Middle frontal gyrus (tissue), 1 donor: ENCODE results near the gene CELSR2.

Experiments used
- DNase-seq: peaks from one replicate; pipeline ENCODE4 v3.0.0-alpha.2; 2015; ENCODE audit warnings: low spot score; ENCODE audit errors: extremely low spot score

The CELSR2 gene

DNA sequence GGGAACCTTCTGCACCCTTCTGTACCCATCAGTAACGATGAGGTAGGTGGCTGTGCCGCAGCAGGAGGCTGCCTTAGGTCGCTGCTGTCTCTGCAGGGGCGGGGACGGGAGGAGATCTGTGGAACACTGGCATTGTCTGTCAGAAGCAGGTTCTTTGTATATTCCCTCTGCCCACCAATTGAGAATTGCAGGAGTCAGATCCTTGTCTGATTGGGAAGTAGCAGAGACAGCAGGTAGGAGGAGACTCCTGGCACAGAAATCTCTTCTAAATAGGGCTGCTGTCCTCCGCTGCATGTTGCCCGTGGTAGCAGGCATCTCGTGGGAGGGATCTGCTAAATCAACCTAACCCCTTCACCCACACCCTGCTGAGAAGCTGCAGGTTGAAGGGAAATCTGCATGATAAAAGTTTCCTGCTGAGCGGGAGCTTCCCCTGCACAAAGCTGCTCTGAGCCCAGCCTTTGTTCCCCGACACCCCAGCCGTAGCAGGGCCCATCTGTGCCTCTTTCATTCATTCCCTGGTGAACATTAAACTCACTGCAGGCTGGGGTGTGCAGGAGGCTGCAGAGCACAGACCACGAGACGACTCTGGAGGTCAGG, 19.7 kb upstream of the CELSR2 start:
- peak; percentile 24 for DNase-seq

DNA sequence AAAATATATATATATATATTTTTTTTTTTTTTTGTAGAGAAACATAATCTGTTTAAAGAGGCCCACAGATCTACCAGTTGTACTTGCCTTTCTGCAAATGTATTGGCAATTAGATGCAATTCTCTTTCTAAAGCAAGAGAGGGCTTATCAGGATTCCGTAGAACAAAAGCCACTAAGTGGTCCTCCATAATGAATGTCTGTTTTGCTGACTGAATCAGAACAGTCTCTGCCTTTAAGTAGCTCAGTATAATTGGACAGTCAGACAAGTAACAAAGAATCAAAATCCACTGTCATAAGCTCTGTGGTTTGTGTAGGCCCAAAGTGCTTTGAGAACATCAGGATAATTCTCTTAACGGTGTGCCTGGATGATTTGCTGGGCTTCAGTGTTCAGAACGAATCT, 18.3 kb upstream of the CELSR2 start:
- DNase-seq: no peak

DNA sequence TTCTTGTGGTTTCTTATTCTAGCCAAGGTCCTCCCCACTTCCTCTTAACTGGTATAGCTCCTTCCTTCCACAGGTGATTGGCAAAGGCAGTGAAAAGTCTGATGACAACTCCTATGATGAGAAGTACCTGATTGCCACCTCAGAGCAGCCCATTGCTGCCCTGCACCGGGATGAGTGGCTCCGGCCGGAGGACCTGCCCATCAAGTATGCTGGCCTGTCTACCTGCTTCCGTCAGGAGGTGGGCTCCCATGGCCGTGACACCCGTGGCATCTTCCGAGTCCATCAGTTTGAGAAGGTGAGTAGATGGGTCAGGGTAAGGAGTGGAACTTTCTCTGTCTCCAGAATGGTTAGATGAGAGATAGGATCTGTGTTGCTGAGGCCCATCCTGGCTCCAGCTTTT, 14.2 kb upstream of the CELSR2 start:
- DNase-seq: no peak

DNA sequence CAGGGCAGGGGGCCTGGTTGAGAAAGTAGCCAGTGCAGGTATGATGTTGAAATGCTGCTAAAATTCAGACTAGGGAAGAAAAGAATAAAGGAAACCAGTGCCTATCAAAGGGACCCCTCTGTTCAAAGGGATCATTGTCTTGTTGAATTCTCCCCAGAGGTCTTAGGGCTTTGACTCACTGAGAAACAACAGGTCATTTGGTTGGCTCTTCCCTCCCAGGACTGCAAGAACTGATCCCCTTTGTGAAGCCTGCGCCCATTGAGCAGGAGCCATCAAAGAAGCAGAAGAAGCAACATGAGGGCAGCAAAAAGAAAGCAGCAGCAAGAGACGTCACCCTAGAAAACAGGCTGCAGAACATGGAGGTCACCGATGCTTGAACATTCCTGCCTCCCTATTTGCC, 11.8 kb upstream of the CELSR2 start:
- no peak for DNase-seq

DNA sequence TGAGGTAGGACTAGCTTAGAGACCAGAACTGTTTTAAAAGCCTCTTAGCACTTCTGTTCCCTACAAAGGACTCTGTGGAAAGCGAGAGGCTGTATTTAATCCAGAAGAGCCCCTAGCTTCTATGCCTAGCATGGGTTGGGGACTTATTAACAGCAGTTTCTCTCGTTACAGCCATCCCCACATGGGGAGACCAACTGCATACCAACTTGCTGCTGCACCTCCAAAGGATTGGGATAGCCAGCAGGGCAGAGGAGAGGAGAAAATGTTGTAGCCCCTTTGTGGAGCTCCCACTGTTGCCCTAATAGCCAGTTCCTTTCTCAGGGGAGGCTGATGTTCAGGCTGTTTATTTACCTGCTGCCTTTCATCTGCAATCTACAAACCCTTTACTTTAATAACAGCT, 11.0 kb upstream of the CELSR2 start:
- DNase-seq: no peak

DNA sequence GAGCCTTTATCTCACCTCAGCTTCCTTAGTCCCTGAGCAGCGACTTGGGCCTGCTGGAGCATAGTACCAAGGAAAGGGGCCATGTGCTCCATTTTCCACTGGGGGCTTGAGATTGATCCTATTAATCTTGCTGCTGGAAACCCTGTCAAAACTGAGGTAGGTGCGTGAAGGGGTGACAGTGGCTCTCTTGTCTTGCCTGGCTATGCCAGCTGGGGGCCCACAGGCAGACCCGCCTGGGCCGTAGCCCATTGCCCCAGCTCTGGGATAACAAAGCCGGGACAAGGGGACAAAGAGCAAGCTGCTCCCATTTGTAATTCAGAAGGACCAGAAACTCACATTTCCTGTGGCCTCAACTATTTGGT, 10.3 kb upstream of the CELSR2 start:
- no peak for DNase-seq

DNA sequence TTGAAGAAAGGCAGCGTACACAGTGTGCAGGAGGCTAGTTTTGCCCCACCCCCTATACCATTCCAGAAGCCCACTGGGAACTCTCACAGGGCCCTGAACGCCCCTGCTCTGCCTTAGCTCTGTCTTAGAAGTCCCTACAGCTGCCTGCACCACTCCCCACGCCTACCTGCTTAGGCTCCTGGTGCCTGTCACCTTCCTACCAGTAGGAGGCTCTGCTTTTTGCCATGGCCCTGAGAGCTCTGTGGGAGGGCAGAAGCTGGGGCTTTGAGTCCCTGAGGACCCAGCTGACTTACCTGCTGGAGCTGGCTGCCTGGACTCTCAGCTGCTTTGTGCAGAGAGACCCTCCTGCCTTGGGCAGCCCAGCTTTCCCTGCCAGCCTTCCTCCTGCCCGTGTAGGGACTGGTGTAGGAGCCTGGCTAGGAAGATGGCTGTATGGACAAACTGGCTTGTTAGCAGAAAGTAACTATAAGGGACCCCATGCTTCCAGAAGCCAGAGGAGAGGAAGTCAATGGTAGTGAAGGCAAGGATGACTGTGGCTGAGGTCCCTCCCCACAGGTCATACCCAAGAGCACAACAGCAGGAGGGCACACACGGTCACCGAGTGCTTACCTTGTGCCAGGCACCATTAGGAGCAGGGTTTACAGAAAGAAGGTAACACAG, 9.8 kb upstream of the CELSR2 start:
- DNase-seq: no peak

DNA sequence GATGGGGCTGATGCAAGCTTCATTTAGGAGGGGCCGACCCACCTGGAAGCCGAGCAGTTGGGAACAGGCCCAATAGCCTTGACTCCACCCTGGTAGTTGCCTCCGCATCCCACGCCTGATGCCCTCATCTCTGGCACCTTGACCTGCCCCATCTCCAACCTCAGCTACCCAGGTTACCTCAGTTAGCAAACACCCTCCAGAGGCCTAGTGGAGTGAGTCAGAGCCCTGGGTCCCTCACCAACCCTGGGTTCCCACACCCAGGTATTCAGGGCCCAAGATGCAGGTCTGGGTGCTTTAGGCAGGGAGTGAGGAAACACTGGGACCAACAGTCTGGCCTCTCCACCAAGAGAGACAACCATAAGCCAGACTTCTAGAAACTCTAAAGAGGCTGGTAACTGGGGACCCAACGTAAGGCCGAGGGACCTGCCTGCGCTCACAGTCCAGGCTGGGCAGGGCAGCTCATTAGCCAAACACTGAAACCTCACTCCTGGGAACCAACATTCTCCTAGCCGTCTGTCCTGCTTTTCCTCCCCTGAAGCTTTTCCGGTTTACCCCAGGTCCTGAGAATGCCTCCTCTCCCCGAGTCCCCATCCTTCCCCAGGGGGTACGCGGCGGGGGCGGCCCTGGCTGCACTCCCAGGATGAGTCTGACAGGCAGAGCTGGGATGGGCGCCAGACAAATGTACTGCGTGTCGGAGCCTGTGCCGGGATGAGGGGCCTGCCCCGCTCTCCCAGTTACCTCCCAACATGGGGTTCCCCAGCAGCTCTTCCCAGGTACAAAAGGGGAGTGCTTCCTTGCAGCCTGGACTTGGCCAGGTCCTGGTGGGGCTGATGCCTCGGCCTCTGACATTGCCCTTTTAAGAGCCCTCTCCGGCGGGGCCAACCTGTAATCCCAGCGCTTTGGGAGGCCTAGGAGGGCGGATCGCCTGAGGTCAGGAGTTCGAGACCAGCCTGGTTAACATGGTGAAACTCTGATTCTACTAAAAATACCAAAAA, 8.9 kb upstream of the CELSR2 start:
- DNase-seq: no peak

DNA sequence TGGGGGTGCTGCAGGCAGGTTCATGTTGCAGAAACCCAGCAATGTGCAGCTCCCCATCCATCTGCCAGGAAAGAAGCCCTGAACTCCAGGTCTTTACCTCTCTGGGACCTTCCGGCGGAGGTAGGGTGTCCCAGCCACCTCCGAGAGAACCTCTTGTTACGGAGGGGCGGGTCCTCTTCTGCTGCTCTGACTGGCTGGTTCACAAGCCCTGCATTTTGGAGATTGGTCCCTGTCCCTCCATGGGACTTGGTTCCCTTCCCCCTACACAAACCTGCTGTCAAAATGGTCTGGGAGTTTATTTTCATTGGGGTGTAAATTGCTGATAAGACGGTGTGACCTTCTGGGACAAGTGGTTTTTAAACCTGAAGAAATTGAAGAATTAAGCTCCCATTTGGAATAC, 8.0 kb upstream of the CELSR2 start:
- DNase-seq: no peak

DNA sequence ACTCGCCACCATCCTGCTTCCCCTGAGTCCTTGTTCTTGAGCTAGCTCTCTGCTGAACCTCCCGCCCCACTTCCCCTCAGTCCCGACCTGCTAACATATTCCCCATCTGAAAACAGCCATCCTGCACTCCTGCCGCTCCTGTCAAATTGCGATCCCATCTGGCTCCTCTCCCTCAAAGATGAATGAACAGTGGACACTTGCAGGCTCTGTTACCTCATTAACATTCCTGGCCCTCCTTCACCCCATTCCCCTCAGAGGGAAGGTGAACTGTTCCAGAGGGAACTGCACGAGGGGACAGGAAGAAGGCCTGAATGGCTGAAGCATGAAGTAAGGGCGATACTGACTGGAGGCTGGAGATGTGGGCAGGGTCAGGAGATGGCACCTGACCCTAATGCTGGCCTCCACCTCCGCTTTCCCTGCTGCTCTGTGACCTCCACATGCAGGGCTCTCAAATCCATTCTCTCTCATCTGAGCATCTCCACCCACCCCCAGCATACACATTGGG, 7.4 kb upstream of the CELSR2 start:
- no peak for DNase-seq

DNA sequence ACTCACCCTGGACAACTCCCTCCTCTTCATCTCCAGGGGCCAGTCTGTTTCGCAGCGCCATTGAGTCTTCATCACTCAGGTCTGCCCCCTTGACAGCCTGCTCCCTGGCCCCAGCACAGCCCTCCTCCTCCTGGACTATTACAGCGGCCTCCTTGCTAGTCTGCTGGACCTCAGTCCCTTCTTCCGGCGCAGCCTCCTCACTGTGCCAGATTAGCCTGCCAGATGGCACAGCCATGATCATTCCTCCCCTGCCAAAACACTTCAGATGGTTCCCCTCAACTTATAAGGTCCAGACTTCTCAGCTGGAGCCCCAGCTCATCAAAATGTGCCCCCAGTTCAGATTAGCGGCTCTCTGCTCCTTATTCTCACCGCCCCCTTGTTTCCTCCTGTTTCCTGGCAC, 7.0 kb upstream of the CELSR2 start:
- DNase-seq: no peak

DNA sequence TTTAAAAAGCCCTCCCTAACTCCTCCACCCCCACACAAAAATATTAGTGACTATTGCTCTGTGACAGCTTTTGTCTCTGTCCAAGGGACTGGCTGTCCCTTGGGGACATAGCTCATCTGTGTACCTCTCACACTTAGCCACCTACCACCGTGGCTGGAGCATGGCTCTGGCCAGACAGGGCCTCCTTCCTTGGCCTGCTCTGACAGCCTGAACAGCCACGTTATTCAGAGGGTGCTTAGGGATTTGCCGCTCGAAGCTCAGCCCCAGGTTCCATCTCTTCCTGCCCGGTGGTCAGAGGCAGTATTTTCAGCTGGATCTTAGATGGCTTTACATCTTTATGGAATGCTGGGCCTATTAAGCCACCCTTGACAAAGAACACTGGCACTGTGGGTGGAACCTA, 6.1 kb upstream of the CELSR2 start:
- DNase-seq: no peak

DNA sequence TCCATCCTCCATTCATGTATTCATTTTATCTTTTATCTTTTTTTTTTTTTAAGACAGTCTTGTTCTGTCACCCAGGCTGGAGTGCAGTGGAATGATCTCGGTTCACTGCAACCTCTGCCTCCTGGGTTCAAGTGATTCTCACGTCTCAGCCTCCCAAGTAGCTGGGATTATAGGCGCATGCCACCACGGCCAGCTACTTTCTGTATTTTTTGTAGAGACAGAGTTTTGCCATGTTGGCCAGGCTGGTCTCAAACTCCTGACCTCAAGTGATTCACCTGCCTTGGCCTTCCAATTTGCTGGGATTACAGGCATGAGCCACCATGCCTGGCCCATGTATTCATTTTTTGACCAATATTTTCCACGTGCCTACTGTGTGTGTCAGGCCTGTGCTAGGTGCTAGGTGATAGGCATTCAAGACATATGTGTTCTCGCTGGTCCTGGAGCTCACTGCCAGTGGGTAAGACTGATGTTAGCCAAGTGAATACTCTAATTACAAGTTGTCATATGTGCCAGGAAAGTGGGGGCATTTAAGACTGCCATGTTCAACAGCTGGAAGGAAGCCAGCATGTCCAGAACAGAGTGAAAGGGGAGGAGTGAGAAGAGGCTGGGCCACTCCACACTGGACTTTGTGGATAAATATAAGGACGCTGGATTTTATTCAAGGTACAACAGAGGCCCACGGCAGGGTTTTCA, 5.3 kb upstream of the CELSR2 start:
- no peak for DNase-seq

DNA sequence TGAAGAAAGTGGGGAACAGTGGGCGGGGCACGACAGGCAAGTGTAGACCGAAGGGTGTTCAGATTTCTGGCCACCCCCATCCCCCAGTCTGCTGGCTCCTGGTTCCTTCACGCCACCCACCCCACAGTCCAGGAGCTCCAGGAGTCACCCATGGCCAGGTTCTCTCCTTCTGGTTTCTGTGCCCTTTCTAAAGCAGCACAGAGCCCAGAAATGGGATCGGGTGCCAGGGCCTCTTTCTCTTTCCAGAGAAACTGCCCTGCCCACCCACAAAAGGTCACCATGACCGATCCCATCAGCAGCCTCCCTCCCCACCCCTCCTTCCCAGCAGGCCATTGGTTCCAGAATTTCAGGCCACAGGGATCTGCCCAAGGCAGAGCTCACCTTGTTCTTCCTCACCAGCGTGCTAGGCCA, 3.2 kb upstream of the CELSR2 start:
- no peak for DNase-seq

DNA sequence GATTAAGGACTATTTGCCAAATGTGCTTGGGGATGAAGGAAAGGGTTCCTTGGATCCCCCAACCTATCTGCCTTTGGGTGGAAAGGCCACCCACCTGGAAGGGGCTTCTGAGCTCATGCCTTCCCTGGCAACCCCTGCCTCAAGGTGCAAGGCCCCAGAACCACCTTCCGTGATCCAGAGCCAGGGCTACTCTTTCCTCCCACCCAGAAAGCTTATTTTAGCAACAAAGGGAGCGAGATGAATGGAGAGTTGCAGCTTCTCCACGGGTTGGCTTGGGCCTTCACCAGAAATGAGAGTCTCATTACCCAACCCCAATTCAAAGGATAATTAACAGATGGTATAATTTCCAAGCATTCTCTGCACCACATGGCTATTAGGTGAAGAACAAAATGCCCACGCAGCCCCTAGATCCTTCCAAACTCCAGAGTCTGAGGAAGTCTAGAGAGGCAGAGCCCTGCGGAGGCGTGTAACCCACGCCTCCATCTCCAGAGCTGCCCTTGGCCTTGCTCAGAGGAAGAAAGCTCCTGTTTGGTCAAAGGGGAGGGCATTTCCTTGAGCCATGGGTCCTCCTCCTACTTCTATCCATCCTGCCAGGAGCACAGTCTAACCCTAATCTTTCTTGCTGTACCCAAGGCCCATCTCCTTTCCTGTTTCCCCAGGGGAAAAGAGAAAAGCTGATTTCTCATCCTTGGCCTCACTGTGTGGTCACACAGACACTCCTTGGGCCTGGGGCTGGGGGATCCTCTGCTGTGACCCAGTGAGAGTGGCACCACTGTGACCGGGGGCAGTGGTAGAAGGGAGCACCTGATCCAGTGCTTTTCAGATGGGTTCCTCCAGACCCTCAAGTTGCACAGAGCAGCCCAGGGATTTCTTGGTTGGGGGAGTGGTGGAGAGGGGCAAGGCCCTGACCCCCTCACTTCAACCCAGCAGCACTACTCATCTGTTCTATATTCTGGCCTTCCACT, 1.7 kb upstream of the CELSR2 start:
- no peak for DNase-seq

DNA sequence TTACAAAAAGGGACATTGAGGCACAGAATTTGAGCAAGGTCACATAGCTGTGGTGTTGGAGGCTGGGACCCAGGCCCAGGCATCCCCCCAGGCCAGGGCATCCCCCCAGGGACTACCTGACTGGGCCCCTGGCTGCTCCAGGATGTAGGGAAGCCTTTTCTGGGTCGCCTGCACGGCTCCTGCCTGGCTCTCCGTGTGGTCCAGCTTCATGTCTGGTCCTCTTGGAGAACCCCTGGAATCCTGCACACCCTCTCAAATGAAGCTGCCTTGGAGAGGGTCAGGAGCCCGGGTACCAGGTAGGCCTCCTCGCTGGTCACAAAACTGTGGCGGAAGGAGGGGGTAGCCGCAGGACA, 919 bp upstream of the CELSR2 start:
- no peak for DNase-seq

DNA sequence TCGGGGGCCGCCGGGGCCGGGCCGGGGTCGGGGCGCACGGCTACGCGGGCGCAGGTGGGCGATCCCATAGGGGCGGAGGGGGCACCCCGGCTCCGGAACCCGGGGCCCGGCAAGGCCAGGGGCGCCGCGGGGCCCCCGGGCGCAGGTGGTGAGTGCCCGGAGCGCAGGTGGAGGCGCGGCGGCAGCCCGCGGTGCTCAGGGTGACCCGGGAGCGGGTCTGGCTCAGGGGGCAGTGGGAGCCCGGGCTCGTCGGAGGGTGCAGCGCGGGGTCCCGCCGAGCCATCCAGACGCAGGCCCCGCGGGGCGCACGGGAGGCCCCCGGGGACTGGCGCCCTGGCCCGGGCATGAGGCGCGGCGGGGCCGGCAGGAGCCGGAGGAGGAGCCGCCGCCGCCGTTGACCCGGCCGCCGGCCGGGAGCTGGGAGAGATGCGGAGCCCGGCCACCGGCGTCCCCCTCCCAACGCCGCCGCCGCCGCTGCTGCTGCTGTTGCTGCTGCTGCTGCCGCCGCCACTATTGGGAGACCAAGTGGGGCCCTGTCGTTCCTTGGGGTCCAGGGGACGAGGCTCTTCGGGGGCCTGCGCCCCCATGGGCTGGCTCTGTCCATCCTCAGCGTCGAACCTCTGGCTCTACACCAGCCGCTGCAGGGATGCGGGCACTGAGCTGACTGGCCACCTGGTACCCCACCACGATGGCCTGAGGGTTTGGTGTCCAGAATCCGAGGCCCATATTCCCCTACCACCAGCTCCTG, 489 bp downstream of the CELSR2 start:
- DNase-seq: no peak

DNA sequence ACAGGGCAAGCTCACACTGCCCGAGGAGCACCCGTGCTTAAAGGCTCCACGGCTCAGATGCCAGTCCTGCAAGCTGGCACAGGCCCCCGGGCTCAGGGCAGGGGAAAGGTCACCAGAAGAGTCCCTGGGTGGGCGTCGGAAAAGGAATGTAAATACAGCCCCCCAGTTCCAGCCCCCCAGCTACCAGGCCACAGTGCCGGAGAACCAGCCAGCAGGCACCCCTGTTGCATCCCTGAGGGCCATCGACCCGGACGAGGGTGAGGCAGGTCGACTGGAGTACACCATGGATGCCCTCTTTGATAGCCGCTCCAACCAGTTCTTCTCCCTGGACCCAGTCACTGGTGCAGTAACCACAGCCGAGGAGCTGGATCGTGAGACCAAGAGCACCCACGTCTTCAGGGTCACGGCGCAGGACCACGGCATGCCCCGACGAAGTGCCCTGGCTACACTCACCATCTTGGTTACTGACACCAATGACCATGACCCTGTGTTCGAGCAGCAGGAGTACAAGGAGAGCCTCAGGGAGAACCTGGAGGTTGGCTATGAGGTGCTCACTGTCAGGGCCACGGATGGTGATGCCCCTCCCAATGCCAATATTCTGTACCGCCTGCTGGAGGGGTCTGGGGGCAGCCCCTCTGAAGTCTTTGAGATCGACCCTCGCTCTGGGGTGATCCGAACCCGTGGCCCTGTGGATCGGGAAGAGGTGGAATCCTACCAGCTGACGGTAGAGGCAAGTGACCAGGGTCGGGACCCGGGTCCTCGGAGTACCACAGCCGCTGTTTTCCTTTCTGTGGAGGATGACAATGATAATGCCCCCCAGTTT, 1.3 kb downstream of the CELSR2 start:
- DNase-seq: no peak
